Measurements from ENCODE around the gene ADAM22. TPM values are rescaled to one million over a fixed set of nuclear protein-coding genes. Genes with fewer than 3 reads are reported as not detected.
A peak's percentile ranks its signal among the peaks of the same experiment; 100 is the strongest.

ADAM22 gene
- total and polyA plus RNA-seq, 12 donors: 0.19 to 3.7 (median 1.5) TPM

DNA sequence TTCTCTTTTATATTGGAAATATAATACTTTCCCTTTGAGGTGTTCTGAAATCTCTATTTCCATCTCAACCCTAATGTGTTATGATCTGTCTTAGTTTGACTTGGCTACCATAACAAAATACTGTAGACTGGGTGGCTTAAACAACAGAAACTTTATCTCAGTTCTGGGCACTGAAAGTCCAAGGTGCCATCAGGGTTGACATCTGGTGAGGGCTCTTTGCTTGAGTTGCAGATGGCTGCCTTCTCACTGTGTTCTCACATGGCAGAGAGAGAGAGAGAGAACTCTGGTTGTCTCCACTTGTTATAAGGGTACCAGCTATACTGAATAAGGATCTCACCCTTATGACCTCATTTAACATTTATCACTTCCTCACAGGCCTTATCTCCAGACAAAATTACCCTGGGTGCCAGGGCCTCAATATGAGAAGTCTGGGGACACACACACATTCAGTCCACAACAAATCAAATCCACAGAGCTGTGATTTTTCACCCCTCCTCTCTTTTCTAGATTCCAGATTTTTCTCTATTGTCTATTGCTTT lies 181.3 kb downstream of the ADAM22 start:
- Histone ChIP-seq H3K4me3 (no peak overlapping the region), H3K36me3 (no peaks in the 10 kb centered on the region), H3K27ac (no peak overlapping the region), H3K27me3 (no peaks in the 10 kb centered on the region), H3K9me3 (no peaks in the 10 kb centered on the region), H3K4me1 (peaks cover 0 to 27% (median 4%) of the 10 kb centered on the region in 9 donors)
- ATAC-seq (no peak), DNase-seq (no peak)
- intact Hi-C loops (cut with DNase I): loop anchor here in 5 of 10 donors (10.0 kb wide), 4 partner anchors 181 to 611 kb away; partner anchors contain the start of gene ADAM22 (in 1 of the 5)
- TF ChIP-seq, protein P1, sequence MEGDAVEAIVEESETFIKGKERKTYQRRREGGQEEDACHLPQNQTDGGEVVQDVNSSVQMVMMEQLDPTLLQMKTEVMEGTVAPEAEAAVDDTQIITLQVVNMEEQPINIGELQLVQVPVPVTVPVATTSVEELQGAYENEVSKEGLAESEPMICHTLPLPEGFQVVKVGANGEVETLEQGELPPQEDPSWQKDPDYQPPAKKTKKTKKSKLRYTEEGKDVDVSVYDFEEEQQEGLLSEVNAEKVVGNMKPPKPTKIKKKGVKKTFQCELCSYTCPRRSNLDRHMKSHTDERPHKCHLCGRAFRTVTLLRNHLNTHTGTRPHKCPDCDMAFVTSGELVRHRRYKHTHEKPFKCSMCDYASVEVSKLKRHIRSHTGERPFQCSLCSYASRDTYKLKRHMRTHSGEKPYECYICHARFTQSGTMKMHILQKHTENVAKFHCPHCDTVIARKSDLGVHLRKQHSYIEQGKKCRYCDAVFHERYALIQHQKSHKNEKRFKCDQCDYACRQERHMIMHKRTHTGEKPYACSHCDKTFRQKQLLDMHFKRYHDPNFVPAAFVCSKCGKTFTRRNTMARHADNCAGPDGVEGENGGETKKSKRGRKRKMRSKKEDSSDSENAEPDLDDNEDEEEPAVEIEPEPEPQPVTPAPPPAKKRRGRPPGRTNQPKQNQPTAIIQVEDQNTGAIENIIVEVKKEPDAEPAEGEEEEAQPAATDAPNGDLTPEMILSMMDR (IDR thresholded peaks at IDR 0.05): no peak

DNA sequence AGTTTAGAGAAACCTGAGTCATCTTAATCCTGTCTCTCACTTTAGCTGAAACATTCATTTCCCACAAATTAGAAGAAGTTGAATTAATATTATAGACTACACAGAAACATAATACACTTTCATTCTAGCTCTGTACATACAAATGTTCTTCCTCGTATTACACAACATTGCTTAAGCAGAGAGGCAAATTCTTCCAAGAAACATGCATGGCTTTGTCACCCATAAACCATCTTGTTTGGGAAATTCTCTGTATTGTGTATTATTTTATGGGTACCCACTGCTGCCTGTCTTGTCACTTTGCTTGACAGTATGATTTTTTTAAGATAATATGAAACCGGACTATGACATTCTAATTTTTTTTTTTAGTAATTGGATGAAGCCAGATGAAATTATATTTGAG lies 181.8 kb downstream of the ADAM22 start:
- DNase-seq (no peak), ATAC-seq (no peak)
- no peak overlapping the region for H3K4me3 ChIP-seq
- no peak overlapping the region for H3K27ac ChIP-seq
- no peaks in the 10 kb centered on the region for H3K9me3 ChIP-seq
- intact Hi-C loops (cut with DNase I): loop anchor here in 5 of 10 donors (10.0 kb wide), 4 partner anchors 181 to 611 kb away; partner anchors contain the start of gene ADAM22 (in 1 of the 5)
- TF ChIP-seq, protein P1 (IDR thresholded peaks at IDR 0.05): no peak
- H3K4me1 ChIP-seq: peaks cover 0 to 27% (median 4%) of the 10 kb centered on the region in 9 donors
- H3K27me3 ChIP-seq: no peaks in the 10 kb centered on the region
- WGBS, 2 donors: 83 to 85% methylated on average over 2 of the region's 2 CpGs
- H3K36me3 ChIP-seq: no peaks in the 10 kb centered on the region

DNA sequence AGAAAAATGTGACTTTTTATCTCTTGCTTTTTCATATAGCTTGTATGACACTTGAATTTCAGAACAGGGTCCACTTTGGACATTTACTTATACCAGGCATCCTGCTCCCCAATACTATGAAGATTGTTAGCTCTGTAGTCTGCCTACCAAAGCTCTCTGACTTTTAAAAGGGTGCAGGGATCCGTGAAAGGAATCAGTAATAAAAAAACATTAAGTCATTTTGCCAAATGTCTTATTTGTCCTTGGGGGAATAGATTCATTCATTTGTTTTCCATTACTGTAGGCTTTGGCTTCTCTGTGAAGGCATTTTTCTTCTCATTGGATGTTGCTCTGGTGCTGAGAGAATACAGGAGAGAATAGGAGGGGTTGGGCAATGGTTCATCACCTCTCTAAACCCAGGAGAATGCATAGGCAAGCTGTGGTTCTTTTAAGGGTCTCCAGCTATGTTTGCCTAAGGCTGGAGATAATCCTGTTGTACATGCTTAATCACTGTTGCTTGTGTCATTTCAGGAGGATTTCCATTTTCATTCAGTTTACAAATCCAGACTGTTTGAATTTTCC lies 182.3 kb downstream of the ADAM22 start:
- Histone ChIP-seq H3K4me1 (peaks cover 0 to 24% (median 1%) of the 10 kb centered on the region in 9 donors), H3K36me3 (no peaks in the 10 kb centered on the region), H3K27me3 (no peaks in the 10 kb centered on the region), H3K27ac (no peak overlapping the region), H3K4me3 (no peak overlapping the region), H3K9me3 (no peaks in the 10 kb centered on the region)
- WGBS, 2 donors: 40 to 45% methylated on average over 1 of the region's 1 CpG
- DNase-seq: no peak
- TF ChIP-seq, protein P1 (IDR thresholded peaks at IDR 0.05): no peak
- intact Hi-C loops (cut with DNase I): loop anchor here in 5 of 10 donors (10.0 kb wide), 4 partner anchors 182 to 612 kb away; partner anchors contain the start of gene ADAM22 (in 1 of the 5)
- peak in 2 of 8 donors; percentile 21 to 34 for ATAC-seq

DNA sequence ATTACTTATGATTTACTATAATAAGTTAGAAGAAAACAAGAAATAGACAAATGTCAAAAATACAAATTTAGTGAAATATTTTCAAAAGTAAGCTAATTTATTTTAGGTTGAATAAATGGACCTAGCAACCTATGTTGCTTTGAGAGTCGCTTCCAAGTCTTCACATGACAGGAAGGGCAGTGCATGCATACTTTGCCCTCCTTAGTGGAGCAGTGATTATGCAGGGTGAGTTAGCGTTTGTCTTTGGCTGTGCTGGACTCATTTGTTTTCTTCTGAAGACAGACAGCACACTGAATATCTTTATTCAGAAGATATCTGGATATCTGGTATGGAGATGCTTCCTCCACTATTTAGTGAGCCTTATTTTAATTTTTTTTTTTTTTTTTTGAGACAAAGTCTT lies 183.3 kb downstream of the ADAM22 start:
- WGBS, 2 donors: 53 to 61% methylated on average over 2 of the region's 2 CpGs
- TF ChIP-seq, protein P1 (IDR thresholded peaks at IDR 0.05): no peak
- DNase-seq (no peak), ATAC-seq (no peak)
- H3K27ac ChIP-seq: no peak overlapping the region
- H3K27me3 ChIP-seq: no peaks in the 10 kb centered on the region
- no peak overlapping the region for H3K4me3 ChIP-seq
- no peaks in the 10 kb centered on the region for H3K9me3 ChIP-seq
- intact Hi-C loops (cut with DNase I): loop anchor here in 5 of 10 donors (10.0 kb wide), 4 partner anchors 183 to 613 kb away; partner anchors contain the start of gene ADAM22 (in 1 of the 5)
- H3K4me1 ChIP-seq: peaks cover 0 to 15% (median 0%) of the 10 kb centered on the region in 9 donors
- no peaks in the 10 kb centered on the region for H3K36me3 ChIP-seq

Data from heart right ventricle (tissue), 16 donors.